Amniotic stem cell (primary cell): ENCODE results near the gene CPA3.

ENCODE experiments used
- DNase-seq: peaks from one replicate; lab custom pipeline; 2025; lab: John Stamatoyannopoulos, UW

The CPA3 gene

GRCh38 chr3:148857316-148857715 is 7.8 kb upstream of the CPA3 start:
- no peak for DNase-seq

GRCh38 chr3:148861277-148861869 is 3.7 kb upstream of the CPA3 start:
- no peak for DNase-seq

GRCh38 chr3:148863297-148863696 is 1.8 kb upstream of the CPA3 start:
- DNase-seq, result no peak

GRCh38 chr3:148863814-148864213 is 1.3 kb upstream of the CPA3 start:
- DNase-seq, result no peak

GRCh38 chr3:148866261-148866660 is 1.2 kb downstream of the CPA3 start:
- no peak for DNase-seq

DNA sequence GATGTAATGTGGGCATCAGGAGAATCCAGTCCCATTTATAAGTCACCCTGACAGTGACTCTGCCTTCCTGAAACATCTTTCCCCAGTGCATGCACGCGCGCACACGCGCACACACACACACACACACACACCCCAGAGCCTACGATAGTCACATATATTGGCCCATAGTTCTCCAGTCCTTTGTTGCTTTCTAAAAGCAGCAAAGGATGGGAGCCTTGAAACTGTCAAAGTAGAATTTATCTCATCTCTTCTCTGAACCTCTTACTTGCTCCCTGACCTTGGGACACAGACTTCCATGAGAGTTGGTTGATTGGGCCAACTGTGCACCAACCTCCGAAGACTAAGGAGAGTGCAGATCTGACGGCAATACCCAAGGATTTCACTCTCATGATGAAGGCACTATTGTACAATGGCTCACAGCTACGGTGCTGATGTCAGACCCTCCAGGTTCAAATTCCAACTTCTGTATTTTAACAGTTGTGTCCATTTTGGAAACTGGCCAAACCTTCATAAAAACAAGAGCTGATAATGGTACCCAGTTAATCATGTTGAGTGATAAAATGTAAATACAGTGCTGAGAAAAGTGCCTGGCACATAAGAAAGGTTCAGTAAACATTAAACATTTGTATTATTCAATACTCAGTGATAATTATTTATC is 8.3 kb downstream of the CPA3 start:
- no peak for DNase-seq

GRCh38 chr3:148873977-148874376 is 8.9 kb downstream of the CPA3 start:
- no peak for DNase-seq

GRCh38 chr3:148878095-148878494 is 13.0 kb downstream of the CPA3 start:
- no peak for DNase-seq

GRCh38 chr3:148879256-148879655 is 14.2 kb downstream of the CPA3 start:
- no peak for DNase-seq

DNA sequence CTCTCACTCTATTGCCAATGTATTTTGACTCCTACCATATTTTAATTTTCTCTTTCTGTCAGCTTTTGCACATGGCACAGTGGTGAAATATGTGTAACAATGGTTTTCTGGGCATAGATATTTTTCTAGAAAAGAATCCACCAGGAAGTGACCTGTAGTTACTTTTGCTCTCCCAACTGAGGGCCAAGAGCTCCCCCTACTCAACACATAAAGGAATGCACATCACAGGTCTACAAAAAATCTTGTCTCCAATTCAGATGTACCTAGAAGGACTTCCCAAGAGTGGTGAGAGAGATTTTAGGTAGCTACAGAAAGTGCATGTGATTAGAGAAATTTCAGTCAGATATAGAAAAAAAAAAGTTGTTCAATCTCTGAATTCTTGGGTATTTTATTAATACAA is 15.6 kb downstream of the CPA3 start:
- DNase-seq, result no peak

- DNase-seq, result no peak
These were observed 16.2 kb downstream of the CPA3 start for GRCh38 chr3:148881286-148881685.

DNA sequence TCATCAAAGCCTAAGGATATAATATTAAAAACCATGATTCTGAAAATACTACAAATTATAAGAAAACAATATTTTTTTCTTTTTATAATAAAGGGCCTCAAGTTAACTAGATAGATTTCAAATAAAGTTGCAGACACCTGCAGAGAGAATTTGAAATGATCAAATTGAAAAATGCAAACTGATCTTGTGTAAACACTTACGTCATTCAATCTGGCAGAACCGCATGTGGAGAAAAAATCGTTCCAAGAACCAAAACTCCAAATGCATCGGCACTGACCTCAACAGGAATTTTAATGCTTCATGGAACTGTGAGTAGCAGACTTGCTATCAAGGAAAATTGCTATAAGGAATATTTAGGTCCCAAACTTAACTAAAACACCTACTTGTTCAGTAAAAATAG is 17.2 kb downstream of the CPA3 start:
- no peak for DNase-seq

DNA sequence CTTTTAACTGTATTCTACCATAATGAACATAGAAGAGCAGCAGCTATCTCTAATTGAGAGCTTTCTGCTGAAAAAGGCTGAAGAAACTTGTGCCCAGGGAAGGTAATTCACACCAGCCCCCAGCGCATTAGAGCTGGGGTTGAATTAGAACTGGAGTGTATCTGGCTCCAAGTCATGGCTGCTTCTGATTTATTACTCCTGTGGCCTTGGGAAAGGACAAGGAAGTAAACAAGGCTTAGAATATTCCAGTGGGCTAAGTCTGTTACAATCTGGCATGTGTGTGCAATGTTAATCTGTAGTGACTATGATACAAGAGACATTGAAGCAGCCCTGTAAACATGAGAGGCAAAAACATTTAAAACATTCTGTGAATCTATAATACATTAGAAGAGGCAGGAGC is 18.1 kb downstream of the CPA3 start:
- DNase-seq, result no peak

GRCh38 chr3:148884261-148884660 is 19.2 kb downstream of the CPA3 start:
- DNase-seq, result no peak

DNA sequence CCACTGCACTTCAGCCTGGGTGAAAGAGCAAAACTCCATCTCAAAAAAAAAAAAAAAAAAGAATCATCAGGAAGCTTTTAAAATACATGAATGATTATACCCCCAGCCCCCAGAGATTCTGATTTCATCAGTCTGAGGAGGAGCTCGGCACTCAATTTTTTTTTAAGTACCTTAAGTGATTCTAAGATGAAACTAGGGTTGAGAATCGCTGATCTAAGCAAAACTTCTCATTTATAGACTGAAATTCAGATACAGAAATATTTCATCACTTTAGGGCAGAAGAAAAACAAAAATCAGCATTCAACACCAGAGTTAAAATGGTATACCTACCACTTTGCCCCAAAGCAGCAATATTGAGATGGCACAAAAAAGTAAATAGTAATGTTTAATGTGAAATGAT is 24.7 kb downstream of the CPA3 start:
- DNase-seq, result no peak

GRCh38 chr3:148896062-148896461 is 31.0 kb downstream of the CPA3 start:
- DNase-seq, result no peak

DNA sequence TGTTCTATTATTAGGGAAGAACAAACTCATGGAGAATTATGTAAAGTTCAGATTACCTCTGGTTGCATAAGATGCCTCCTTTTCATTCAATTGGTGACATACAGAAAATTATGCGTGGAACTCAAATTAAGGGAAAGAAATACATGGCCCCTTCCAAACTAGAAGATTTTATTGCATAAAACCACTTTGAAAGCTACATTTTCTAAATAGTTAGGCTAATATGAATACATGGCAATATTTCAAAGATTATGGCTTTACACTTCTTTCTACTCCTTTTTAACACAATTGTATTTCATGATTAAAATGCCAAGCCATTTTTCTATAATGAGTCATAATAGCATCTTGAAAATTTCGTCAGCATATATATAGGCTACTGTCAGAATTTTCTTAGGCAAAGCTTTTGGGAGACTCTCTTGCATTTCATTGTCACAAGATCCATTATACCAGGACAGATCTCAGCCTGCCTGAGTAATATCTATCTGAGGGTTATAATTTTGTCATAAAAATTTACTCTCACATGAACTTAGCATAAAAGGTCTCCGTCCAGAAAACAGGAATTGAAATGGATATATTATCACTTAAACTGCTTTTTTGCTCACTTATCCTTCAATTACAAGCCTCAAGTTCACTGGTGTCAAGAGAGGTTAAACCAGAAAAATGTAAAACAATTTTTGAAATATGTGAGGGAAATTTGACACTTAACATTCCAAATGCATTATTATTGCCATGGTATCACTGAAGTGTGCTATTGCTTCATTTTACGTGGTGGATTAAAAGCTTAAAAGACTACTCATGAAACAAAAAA is 37.1 kb downstream of the CPA3 start:
- DNase-seq, result no peak

GRCh38 chr3:148903022-148903442 is 37.9 kb downstream of the CPA3 start:
- no peak for DNase-seq

- DNase-seq, result no peak
These were observed 38.8 kb downstream of the CPA3 start for GRCh38 chr3:148903941-148904340.

GRCh38 chr3:148906667-148907066 is 41.6 kb downstream of the CPA3 start:
- no peak for DNase-seq

DNA sequence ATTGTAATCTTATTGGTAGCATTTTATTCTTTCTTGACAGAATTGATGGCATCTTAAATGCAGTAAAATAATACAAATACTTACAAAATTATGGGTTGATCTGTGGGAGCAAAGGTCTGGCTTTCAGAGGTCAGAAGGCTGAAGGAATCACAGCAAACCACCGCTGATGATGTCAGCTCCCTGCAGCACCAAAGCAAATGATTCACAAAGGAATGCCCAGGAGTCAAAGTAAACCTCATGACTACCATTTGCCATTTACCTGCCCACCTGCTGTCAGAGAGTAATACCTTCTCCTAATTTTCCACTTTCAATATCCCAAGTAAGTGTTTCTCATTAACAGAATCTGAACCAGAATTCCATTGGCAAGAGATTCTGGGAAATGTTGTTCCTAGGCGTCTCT is 46.1 kb downstream of the CPA3 start:
- DNase-seq, result no peak

DNA sequence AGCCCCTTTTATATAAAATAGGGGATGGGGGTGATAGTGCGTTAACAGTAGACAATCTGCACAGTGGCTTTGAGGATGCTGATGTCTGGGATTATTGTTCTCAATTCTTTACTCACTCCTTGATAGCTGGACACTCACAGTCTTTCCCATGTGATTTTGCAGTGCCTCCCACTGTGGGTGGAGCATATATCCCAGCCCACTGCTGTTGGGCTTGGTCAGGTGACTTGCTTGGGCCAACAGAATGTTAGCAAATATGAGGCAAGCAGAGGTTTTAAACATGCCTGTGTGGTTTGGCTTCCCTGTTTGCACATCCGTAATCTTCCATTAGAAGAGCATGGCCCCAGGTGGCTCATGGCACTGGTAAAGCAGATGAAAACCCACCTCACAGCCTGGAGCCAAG is 46.5 kb downstream of the CPA3 start:
- DNase-seq, result no peak

DNA sequence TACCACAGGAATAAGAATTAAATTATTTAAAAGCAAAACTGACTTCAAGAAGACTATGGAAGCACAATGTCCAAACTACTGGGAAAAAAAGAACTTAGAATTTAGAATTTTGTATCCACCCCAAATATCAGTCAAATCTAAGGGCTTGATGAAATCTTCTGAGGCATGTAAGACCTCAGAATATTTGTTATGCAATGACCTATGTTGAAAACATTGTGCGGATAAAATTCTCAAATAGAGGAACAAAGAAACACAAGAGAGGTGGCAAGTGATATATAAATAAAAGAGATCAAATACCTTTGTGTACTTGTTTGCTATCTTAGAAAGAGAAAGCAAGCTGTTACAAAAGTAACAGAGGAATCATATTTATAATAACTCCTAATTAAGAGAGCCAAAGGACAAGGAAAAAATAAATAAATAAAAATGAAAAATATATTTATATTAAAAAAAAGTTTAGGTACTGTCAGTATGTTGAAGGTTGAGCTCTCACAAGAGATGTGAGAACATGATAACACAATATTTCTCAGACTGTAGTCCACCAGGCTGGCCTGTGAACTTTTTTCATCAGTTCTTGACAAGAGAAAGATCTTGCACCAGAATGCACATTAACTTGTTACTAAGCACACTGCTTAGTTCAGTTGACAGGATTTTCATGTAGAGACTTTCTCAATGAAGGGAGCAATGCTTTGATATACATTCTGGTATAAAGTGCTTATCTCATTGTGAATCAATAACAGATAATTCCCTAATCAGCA is 50.0 kb downstream of the CPA3 start:
- DNase-seq, result no peak
